Sigmoid colon (tissue), 7 donors: Measurements from ENCODE around the gene TARDBP. TPM values are rescaled to one million over a fixed set of nuclear protein-coding genes. Genes with fewer than 3 reads are reported as not detected.

Source experiments
- DNase-seq: peaks from one replicate; pipeline ENCODE4 v3.0.0-alpha.2; 2019
- H3K27ac ChIP-seq, 4 donors: fragments of 200-600 bp; sonication (generic); one replicate each; pipeline ENCODE4 v1.5.1; 2016 to 2019; ENCODE audit warnings: mild to moderate bottlenecking in 1 of 4
- H3K27me3 ChIP-seq, 3 donors: fragments of 200-600 bp; sonication (generic); one replicate each; pipeline ENCODE4 v1.5.1; 2019; ENCODE audit warnings: mild to moderate bottlenecking in 1 of 3
- H3K36me3 ChIP-seq, 4 donors: fragments of 200-600 bp; sonication (generic); one replicate each; pipeline ENCODE4 v1.5.1; 2016 to 2019
- H3K4me1 ChIP-seq, 4 donors: fragments of 200-600 bp; sonication (generic); one replicate each; pipeline ENCODE4 v1.5.1; 2017 to 2019
- H3K4me3 ChIP-seq, 4 donors: fragments of 200-600 bp; sonication (generic); one replicate each; pipeline ENCODE4 v1.5.1; 2017 to 2019; ENCODE audit warnings: mild to moderate bottlenecking in 2 of 4, moderate library complexity in 1 of 4
- H3K9me3 ChIP-seq, 4 donors: fragments of 200-600 bp in 3 of 4; sonication (generic) in 3 of 4; one replicate each; pipeline versions ENCODE4 v1.5.1 to v1.6.1; 2013 to 2019
- EP300 ChIP-seq, 4 donors: sonication (generic); formaldehyde crosslinking; IDR thresholded peaks; one replicate each; pipeline ENCODE4 v1.6.1; 2017; ENCODE audit warnings: antibody characterized with exemption in 4 of 4
- POLR2A ChIP-seq, 2 donors: fragments of 450-650 bp; IDR thresholded peaks; one replicate each; pipeline ENCODE4 v1.6.1; 2016; ENCODE audit warnings: antibody characterized with exemption in 2 of 2, mild to moderate bottlenecking in 2 of 2, moderate library complexity in 2 of 2
- POLR2AphosphoS5 ChIP-seq, 4 donors: sonication (generic); formaldehyde crosslinking; IDR thresholded peaks; one replicate each; pipeline ENCODE4 v1.6.1; 2017; ENCODE audit warnings: antibody characterized with exemption in 4 of 4
- WGBS, 2 donors: extraction: QIAGEN DNeasy Blood & Tissue Kit; methylation state at CpG; one replicate each; pipeline ENCODE4 v1.1.7; 2013; 5-methylcytosine and 5-hydroxymethylcytosine counted together
- intact Hi-C: fragments of 100-400 bp; cut with DNase I; formaldehyde crosslinking; loops from one replicate; pipeline ENCODE4 v1.15.1; 2023
- polyA plus RNA-seq, 3 donors: library from polyadenylated mRNA; stranded (reverse); fragments of 200-250 nt; gene quantifications; one replicate each; pipeline ENCODE4 v1.2.3, GENCODE V29; 2013
- total RNA-seq, 4 donors: library from RNA; depleted of rRNA; stranded (reverse); fragments of >200 nt; gene quantifications; one replicate each; pipeline ENCODE4 v1.1.0, GENCODE V29; 2016
- TF ChIP-seq, protein P1 (sequence below), 4 experiments: fragments of 450-650 bp in 3 of 4; fragments of 200-600 bp in 1 of 4; IDR thresholded peaks; one replicate each; pipeline ENCODE4 v1.5.1; 2016 to 2019; ENCODE audit warnings: antibody characterized with exemption in 4 of 4, mild to moderate bottlenecking in 3 of 4, moderate library complexity in 2 of 4
- donor health status: healthy with polysubstance abuse.
- donor health status: Bipolar disorder and iron deficiency.
- donor health status: healthy.

Gene TARDBP
- total RNA-seq (100 to 1,000 TPM in 3 of 4 donors, 10 to 100 TPM in 1; 68.6 to 158 (median 125) TPM), polyA plus RNA-seq (100 to 1,000 TPM; 108 to 158 (median 123) TPM)

DNA sequence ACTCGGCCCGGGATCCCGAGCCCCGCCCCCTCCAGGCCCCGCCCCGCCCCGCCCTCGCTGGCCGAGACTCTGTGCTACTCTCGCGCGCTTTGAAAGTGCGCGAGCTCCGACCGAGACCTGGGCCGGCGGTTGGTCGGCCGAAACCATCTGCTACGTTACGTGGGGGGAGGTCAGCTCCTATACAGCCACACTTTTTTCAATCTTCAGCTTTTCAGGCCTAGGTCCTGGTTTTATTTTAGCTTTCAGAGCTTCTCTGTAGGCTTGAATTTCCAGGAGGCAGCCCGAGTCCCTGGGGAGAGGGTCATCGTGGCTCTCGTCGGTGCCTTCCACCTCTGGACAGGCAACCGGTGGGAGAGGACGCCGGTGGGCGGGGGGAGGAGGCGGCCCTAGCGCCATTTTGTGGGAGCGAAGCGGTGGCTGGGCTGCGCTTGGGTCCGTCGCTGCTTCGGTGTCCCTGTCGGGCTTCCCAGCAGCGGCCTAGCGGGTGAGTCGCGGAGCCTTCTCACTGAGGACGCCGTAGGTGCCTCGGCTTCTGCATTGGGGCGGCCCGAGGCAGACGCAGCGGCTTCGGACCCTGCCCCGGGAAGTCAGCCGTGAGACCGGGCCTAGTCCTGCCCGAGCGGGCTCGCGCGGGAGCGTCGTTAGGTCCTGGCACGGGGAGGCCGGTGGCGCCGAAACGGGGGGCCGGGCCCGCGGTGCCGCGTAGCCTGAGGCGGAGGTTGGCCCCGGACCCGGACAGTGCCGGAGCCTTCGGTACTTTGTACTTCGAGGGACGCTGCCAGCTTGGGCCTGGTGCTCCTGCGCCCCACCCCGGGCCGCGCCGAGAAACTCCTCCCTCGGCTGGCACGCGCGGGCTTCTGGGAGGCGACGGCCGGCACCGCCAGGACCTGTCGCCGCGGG, at the start of gene TARDBP:
TARDBP (plus strand) TSS at position 395 of the 900 bp plus-strand sequence. CDS start 1,074 bp downstream, outside the sequence.
- Histone ChIP-seq H3K4me1 (peaks cover 0 to 51% (median 34%) of the 10 kb centered on the region in 4 donors), H3K9me3 (no peaks in the 10 kb centered on the region), H3K27ac (peak within 1 kb of the TSS; percentile 95 to 99 (median 96)), H3K36me3 (peaks cover 7 to 40% (median 38%) of the 10 kb centered on the region in 4 donors), H3K4me3 (peak within 1 kb of the TSS; percentile 83 to 100 (median 90)), H3K27me3 (no peaks in the 10 kb centered on the region)
- intact Hi-C loops: loop anchor here (2.0 kb wide), 1 partner anchor 32 kb away; no protein-coding TSS in a partner anchor
- peak; percentile 93 for DNase-seq
- no peak for TF ChIP-seq EP300 (IDR thresholded peaks at IDR 0.05)
- peak; percentile 98 to 99 (median 98) for TF ChIP-seq POLR2AphosphoS5 (IDR thresholded peaks at IDR 0.05)
- TF ChIP-seq POLR2A (IDR thresholded peaks at IDR 0.05): peak; percentile 96 to 98
- WGBS, 2 donors: 0 to 1% methylated on average over 94 of the region's 94 CpGs

DNA sequence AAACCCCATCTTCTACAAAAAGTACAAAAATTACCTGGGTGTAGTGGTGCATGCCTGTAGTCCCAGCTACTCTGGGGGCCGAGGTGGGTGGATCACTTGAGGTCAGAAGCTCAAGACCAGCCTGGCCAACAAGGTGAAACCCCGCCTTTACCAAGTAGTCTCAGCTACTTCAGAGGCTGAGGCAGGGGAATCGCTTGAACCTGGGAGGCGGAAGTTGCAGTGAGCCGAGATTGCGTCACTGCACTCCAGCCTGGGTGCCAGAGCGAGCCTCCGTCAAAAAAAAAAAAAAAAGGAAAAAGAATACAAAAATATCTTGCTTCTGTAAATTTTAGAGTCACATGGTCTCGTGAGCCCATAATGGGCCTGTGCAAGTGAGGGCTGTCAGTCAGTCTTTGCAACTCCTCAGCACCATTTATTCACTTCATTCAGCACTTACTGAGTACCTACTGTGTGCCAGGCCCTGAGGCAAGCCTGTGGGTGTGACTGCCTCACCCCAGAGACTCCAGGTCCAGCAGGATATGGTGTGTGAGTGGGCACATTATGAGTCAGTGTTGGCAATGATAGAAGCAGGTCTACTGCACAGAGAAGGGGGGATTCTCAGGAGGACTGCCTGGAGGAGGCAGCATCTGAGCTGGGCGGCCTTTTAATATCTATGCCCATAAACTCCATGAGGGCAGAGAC, 46.8 kb upstream of the TARDBP start:
- H3K4me3 ChIP-seq: no peak overlapping the region
- H3K27ac ChIP-seq: peak overlapping the region in 2 of 4 donors; percentile 3 to 19
- H3K4me1 ChIP-seq: peaks cover 0 to 14% (median 3%) of the 10 kb centered on the region in 4 donors
- WGBS, 2 donors: 35 to 54% methylated on average over 10 of the region's 10 CpGs
- no peaks in the 10 kb centered on the region for H3K36me3 ChIP-seq
- intact Hi-C loops: no loop called here
- peaks cover 0 to 5% (median 0%) of the 10 kb centered on the region in 3 donors for H3K27me3 ChIP-seq
- DNase-seq: no peak
- no peaks in the 10 kb centered on the region for H3K9me3 ChIP-seq
- TF ChIP-seq POLR2AphosphoS5 (IDR thresholded peaks at IDR 0.05) (no peak), POLR2A (IDR thresholded peaks at IDR 0.05) (no peak), EP300 (IDR thresholded peaks at IDR 0.05) (no peak)
- TF ChIP-seq, protein P1, sequence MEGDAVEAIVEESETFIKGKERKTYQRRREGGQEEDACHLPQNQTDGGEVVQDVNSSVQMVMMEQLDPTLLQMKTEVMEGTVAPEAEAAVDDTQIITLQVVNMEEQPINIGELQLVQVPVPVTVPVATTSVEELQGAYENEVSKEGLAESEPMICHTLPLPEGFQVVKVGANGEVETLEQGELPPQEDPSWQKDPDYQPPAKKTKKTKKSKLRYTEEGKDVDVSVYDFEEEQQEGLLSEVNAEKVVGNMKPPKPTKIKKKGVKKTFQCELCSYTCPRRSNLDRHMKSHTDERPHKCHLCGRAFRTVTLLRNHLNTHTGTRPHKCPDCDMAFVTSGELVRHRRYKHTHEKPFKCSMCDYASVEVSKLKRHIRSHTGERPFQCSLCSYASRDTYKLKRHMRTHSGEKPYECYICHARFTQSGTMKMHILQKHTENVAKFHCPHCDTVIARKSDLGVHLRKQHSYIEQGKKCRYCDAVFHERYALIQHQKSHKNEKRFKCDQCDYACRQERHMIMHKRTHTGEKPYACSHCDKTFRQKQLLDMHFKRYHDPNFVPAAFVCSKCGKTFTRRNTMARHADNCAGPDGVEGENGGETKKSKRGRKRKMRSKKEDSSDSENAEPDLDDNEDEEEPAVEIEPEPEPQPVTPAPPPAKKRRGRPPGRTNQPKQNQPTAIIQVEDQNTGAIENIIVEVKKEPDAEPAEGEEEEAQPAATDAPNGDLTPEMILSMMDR (IDR thresholded peaks at IDR 0.05): no peak

DNA sequence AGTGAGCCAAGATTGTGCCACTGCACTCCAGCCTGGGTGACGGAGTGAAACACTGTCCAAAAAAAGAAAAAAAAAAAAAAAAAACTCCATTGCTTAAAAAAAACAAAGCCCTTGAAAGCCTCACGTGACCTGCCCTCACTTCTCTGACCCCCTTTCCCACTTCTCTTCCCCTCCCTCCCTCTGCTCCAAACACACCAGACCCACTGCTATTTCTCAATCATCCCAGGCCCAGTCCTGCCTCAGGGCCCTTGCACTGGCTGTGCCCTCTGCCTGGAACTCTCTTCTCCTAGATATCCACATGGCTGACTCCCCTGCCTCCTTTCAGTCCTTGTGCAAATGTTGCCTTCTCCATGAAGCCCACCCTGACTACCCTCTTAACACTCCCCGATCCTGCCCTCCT, 45.4 kb upstream of the TARDBP start:
- Histone ChIP-seq H3K36me3 (no peaks in the 10 kb centered on the region), H3K4me3 (no peak overlapping the region), H3K4me1 (peaks cover 0 to 7% (median 0%) of the 10 kb centered on the region in 4 donors), H3K27ac (no peak overlapping the region), H3K27me3 (peaks cover 0 to 5% (median 0%) of the 10 kb centered on the region in 3 donors), H3K9me3 (no peaks in the 10 kb centered on the region)
- TF ChIP-seq, protein P1 (IDR thresholded peaks at IDR 0.05): no peak
- no peak for TF ChIP-seq EP300 (IDR thresholded peaks at IDR 0.05)
- no peak for TF ChIP-seq POLR2A (IDR thresholded peaks at IDR 0.05)
- no peak for TF ChIP-seq POLR2AphosphoS5 (IDR thresholded peaks at IDR 0.05)
- 83 to 90% methylated on average over 3 of the region's 3 CpGs for WGBS, 2 donors
- DNase-seq: no peak
- intact Hi-C loops: no loop called here

DNA sequence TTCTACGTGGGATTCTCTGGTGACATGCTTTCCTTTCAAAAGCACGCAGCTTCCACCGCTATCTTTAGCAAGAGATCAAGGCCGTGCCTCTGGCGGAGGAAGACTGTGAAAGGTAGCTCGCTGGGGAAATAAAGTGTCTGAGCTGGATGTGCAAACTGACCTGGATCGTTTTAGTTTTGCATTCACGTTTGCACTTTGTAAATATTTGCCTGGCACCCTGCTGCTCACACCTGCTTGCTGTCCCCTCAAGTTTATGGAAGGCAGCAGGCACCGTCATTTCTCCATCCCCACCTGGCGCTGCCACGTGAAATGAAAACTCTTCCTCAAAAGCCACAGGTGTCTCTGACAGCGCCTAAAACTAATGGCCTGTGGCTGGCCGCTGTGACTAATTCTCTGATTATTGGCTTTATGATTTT, 44.0 kb upstream of the TARDBP start:
- Histone ChIP-seq H3K27ac (no peak overlapping the region), H3K4me3 (peak overlapping the region in 2 of 4 donors; percentile 5 to 12), H3K9me3 (no peaks in the 10 kb centered on the region), H3K27me3 (peaks cover 0 to 5% (median 0%) of the 10 kb centered on the region in 3 donors), H3K36me3 (no peaks in the 10 kb centered on the region), H3K4me1 (peaks cover 0 to 7% (median 0%) of the 10 kb centered on the region in 4 donors)
- no peak for DNase-seq
- TF ChIP-seq POLR2A (IDR thresholded peaks at IDR 0.05): no peak
- no peak for TF ChIP-seq POLR2AphosphoS5 (IDR thresholded peaks at IDR 0.05)
- TF ChIP-seq, protein P1 (IDR thresholded peaks at IDR 0.05): no peak
- no peak for TF ChIP-seq EP300 (IDR thresholded peaks at IDR 0.05)
- WGBS, 2 donors: 8 to 51% methylated on average over 13 of the region's 13 CpGs
- intact Hi-C loops: no loop called here
